ENCODE results near the gene ODAPH. TPM values are rescaled to one million over a fixed set of nuclear protein-coding genes. Genes with fewer than 3 reads are reported as not detected.
"Not testable (repeated sequence)": the region's sequence is repeated elsewhere in the genome, so short reads cannot be mapped to it uniquely, and the experiment has no call there.

Gene ODAPH
- total RNA-seq, 1 experiment from 2014 or later: not detected

DNA sequence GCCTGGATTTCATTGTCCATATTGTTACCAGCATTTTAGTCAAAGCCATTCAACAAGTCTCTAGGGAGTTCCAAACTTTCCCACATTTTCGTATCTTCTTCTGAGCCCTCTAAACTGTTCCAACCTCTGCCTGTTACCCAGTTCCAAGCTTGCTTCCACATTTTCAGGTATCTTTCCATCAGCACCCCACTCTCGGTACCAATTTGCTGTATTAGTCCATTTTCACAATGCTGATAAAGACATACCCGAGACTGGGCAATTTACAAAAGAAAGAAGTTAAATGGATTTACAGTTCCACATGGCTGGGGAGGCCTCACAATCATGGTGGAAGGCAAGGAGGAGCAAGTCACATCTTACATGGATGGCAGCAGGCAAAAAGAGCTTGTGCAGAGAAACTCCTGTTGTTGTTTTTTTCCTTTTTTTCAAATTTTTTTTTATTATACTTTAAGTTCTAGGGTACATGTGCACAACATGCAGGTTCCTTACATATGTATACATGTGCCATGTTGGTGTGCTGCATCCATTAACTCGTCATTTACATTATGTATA, 22.5 kb upstream of the ODAPH start:
- not testable (repeated sequence) for H4K91ac ChIP-seq (ENCODE audit: insufficient read length, low read depth, low read length); H3K27ac Mint-ChIP-seq; H3K9ac ChIP-seq (ENCODE audit: extremely low read depth, insufficient read length, low read length); H3K79me1 ChIP-seq (ENCODE audit: insufficient read depth, low read depth, low read length, poor library complexity, severe bottlenecking); H2BK12ac ChIP-seq (ENCODE audit: insufficient read length, low read depth, low read length); H2BK20ac ChIP-seq (ENCODE audit: low read depth, low read length, poor library complexity, severe bottlenecking); H3K4me1 ChIP-seq (ENCODE audit: insufficient read depth, low read length); H3K4ac ChIP-seq (ENCODE audit: low read depth, low read length); H2BK15ac ChIP-seq (ENCODE audit: low read depth, low read length); H3K4me3 Mint-ChIP-seq; H3K18ac ChIP-seq (ENCODE audit: insufficient read length, low read depth, low read length); H3K23ac ChIP-seq (ENCODE audit: insufficient read length, low read depth, low read length); H4K20me1 ChIP-seq (ENCODE audit: control insufficient read depth, insufficient read depth, insufficient read length); H2BK5ac ChIP-seq (ENCODE audit: insufficient read length, low read length); H2AK5ac ChIP-seq (ENCODE audit: insufficient read length, low read length); H2BK120ac ChIP-seq (ENCODE audit: low read depth, low read length, poor library complexity, severe bottlenecking); H2AFZ ChIP-seq (ENCODE audit: low read length); H3K27me3 Mint-ChIP-seq (ENCODE audit: low read depth); DNase-seq; H4K8ac ChIP-seq (replicated peaks; ENCODE audit: insufficient read length, low read depth, low read length); H3K23me2 ChIP-seq (ENCODE audit: insufficient read length, low read depth, low read length, poor library complexity, severe bottlenecking); H3K14ac ChIP-seq (ENCODE audit: insufficient read depth, low read length); H3K79me2 ChIP-seq (ENCODE audit: insufficient read depth, low read length); H3K4me1 Mint-ChIP-seq; H3K27ac ChIP-seq (ENCODE audit: insufficient read length, low read depth, low read length); H3K9me3 ChIP-seq (ENCODE audit: control insufficient read depth, low read depth, low read length); H4K5ac ChIP-seq (ENCODE audit: insufficient read length, low read depth, low read length); H3K56ac ChIP-seq (ENCODE audit: insufficient read length, low read depth, low read length); H3T11ph ChIP-seq (ENCODE audit: low read length); H3K27me3 ChIP-seq (ENCODE audit: insufficient read depth, low read length); H3K4me2 ChIP-seq (ENCODE audit: insufficient read depth, insufficient read length, low read length)
- no CpG with 5 or more reads among the region's 4 CpGs for WGBS (ENCODE audit: extremely low coverage, insufficient read length, low lambda C conversion rate)
- Mint-ChIP-seq H3K9me3 (peaks cover 22 to 28% of the 10 kb centered on the region in 2 experiments), H3K36me3 (ENCODE audit: insufficient read depth in 1 of 3, low read depth in 3 of 3) (peaks cover 38 to 48% (median 47%) of the 10 kb centered on the region in 3 experiments)

DNA sequence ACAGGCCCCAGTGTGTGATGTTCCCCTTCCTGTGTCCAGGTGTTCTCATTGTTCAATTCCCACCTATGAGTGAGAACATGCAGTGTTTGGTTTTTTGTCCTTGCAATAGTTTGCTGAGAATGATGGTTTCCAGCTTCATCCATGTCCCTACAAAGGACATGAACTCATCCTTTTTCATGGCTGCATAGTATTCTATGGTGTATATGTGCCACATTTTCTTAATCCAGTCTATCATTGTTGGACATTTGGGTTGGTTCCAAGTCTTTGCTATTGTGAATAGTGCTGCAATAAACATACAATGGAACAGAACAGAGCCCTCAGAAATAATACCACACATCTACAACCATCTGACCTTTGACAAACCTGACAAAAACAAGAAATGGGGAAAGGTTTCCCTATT, 21.9 kb upstream of the ODAPH start:
- not testable (repeated sequence) for H4K5ac ChIP-seq (ENCODE audit: insufficient read length, low read depth, low read length); H3K4me1 ChIP-seq (ENCODE audit: insufficient read depth, low read length); H2BK12ac ChIP-seq (ENCODE audit: insufficient read length, low read depth, low read length); H2AFZ ChIP-seq (ENCODE audit: low read length); H2BK5ac ChIP-seq (ENCODE audit: insufficient read length, low read length); H2BK15ac ChIP-seq (ENCODE audit: low read depth, low read length); H3K9me3 ChIP-seq (ENCODE audit: control insufficient read depth, low read depth, low read length); H3K9ac ChIP-seq (ENCODE audit: extremely low read depth, insufficient read length, low read length); H3K23me2 ChIP-seq (ENCODE audit: insufficient read length, low read depth, low read length, poor library complexity, severe bottlenecking); H3K14ac ChIP-seq (ENCODE audit: insufficient read depth, low read length); H3K4ac ChIP-seq (ENCODE audit: low read depth, low read length); H4K20me1 ChIP-seq (ENCODE audit: control insufficient read depth, insufficient read depth, insufficient read length); H4K8ac ChIP-seq (replicated peaks; ENCODE audit: insufficient read length, low read depth, low read length); H3K79me2 ChIP-seq (ENCODE audit: insufficient read depth, low read length); H2BK20ac ChIP-seq (ENCODE audit: low read depth, low read length, poor library complexity, severe bottlenecking); DNase-seq; H3K27me3 Mint-ChIP-seq (ENCODE audit: low read depth); H3K18ac ChIP-seq (ENCODE audit: insufficient read length, low read depth, low read length); H3K23ac ChIP-seq (ENCODE audit: insufficient read length, low read depth, low read length); H3K27ac Mint-ChIP-seq; H2BK120ac ChIP-seq (ENCODE audit: low read depth, low read length, poor library complexity, severe bottlenecking); H3K4me2 ChIP-seq (ENCODE audit: insufficient read depth, insufficient read length, low read length); H3K4me3 Mint-ChIP-seq; H2AK5ac ChIP-seq (ENCODE audit: insufficient read length, low read length); H3K27ac ChIP-seq (ENCODE audit: insufficient read length, low read depth, low read length); H3K79me1 ChIP-seq (ENCODE audit: insufficient read depth, low read depth, low read length, poor library complexity, severe bottlenecking); H4K91ac ChIP-seq (ENCODE audit: insufficient read length, low read depth, low read length); H3K56ac ChIP-seq (ENCODE audit: insufficient read length, low read depth, low read length); H3K27me3 ChIP-seq (ENCODE audit: insufficient read depth, low read length); H3T11ph ChIP-seq (ENCODE audit: low read length); H3K4me1 Mint-ChIP-seq
- Mint-ChIP-seq H3K9me3 (peaks cover 22 to 28% of the 10 kb centered on the region in 2 experiments), H3K36me3 (ENCODE audit: insufficient read depth in 1 of 3, low read depth in 3 of 3) (peaks cover 38 to 46% (median 45%) of the 10 kb centered on the region in 3 experiments)

Data from H9 (cell line).